PFSK-1 (cell line): Measurements from ENCODE around the gene IGDCC3.

ENCODE experiments used
- FOXP2 ChIP-seq: optimal IDR thresholded peaks from 2 replicates; pipeline ENCODE3; 2011; ENCODE audit warnings: borderline replicate concordance, control low read depth, inconsistent platforms; ENCODE audit not compliant: insufficient read depth; ENCODE audit errors: extremely low read length, extremely low read depth
- POLR2AphosphoS5 ChIP-seq: IDR thresholded peaks from 2 replicates; pipeline ENCODE4 v1.6.1; 2012; ENCODE audit warnings: low read depth, mild to moderate bottlenecking, control low read depth, low read length, moderate library complexity
- REST ChIP-seq, 2 experiments: IDR thresholded peaks; 2 replicates each; pipeline versions ENCODE4 v1.6.1 to v1.8.0; 2011 to 2012; ENCODE audit warnings: low read depth in 2 of 2, low read length in 2 of 2, control low read depth in 1 of 2, inconsistent platforms in 1 of 2, mild to moderate bottlenecking in 1 of 2, moderate library complexity in 1 of 2; ENCODE audit not compliant: insufficient read depth in 1 of 2
- SIN3A ChIP-seq: IDR thresholded peaks from 2 replicates; pipeline ENCODE4 v1.6.1; 2012; ENCODE audit warnings: mild to moderate bottlenecking, low read length, moderate library complexity, borderline replicate concordance; ENCODE audit not compliant: insufficient read depth
- TAF1 ChIP-seq: IDR thresholded peaks from 2 replicates; pipeline ENCODE4 v1.6.1; 2012; ENCODE audit warnings: low read length, control low read depth, borderline replicate concordance; ENCODE audit not compliant: insufficient read depth

The IGDCC3 gene

GRCh38 chr15:65344914-65345275 is 32.9 kb downstream of the IGDCC3 start:
- no peak for TF ChIP-seq TAF1
- TF ChIP-seq POLR2AphosphoS5, result no peak
- no peak for TF ChIP-seq FOXP2
- TF ChIP-seq REST (IDR thresholded peaks at IDR 0.05; ENCODE audit: insufficient read depth in 1 of 2, low read depth in 2 of 2, low read length in 2 of 2), result no peak
- TF ChIP-seq SIN3A, result no peak

- TF ChIP-seq POLR2AphosphoS5, result no peak
- no peak for TF ChIP-seq FOXP2
- no peak for TF ChIP-seq REST (IDR thresholded peaks at IDR 0.05; ENCODE audit: insufficient read depth in 1 of 2, low read depth in 2 of 2, low read length in 2 of 2)
- TF ChIP-seq TAF1, result no peak
- no peak for TF ChIP-seq SIN3A
These were observed 33.4 kb downstream of the IGDCC3 start for GRCh38 chr15:65344214-65344913.

DNA sequence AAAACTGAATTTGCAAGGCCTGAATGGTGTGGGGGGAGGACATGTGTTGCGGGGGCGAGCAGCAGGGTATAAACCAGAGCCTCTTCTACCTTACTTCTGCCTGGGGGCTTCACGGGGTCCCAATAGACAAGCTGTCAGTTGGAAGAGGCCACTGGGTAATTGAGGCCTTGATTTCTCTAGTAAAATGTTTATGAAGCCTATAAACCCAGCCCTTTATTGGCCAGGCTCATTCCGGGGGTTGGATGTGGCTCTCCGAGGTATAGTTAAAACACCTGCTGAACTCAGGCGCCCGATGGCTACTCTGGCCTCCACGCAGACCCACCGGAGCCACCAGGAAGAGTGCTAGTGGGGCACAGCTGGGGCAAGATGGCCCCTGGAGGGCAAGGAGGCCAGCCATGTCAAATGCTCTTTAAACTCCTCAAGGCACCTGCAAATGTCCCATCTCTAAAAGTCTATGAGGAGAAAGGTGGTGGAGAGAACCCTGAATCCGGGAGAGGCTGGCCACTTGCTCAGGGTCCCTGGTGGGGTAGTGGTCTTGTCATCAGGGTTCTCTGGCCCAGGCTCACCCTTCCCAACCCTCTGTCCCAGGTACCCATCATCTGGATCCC is 34.3 kb downstream of the IGDCC3 start:
- TF ChIP-seq REST (IDR thresholded peaks at IDR 0.05; ENCODE audit: insufficient read depth in 1 of 2, low read depth in 2 of 2, low read length in 2 of 2) (no peak), SIN3A (no peak), FOXP2 (no peak), TAF1 (no peak), POLR2AphosphoS5 (no peak)

- TF ChIP-seq TAF1, result no peak
- TF ChIP-seq SIN3A, result no peak
- TF ChIP-seq REST (IDR thresholded peaks at IDR 0.05; ENCODE audit: insufficient read depth in 1 of 2, low read depth in 2 of 2, low read length in 2 of 2), result no peak
- no peak for TF ChIP-seq POLR2AphosphoS5
- no peak for TF ChIP-seq FOXP2
These were observed 35.3 kb downstream of the IGDCC3 start for GRCh38 chr15:65342493-65342892.

- TF ChIP-seq POLR2AphosphoS5 (no peak), FOXP2 (no peak), REST (IDR thresholded peaks at IDR 0.05; ENCODE audit: insufficient read depth in 1 of 2, low read depth in 2 of 2, low read length in 2 of 2) (no peak), SIN3A (no peak), TAF1 (no peak)
These were observed 37.9 kb downstream of the IGDCC3 start for GRCh38 chr15:65339920-65340319.
